ENCODE measurements around the gene AKAP13.

The AKAP13 gene

GRCh38 chr15:85639752-85640381, 259.5 kb downstream of the AKAP13 start:
- Histone ChIP-seq H3K27ac (no peak overlapping the region), H3K9ac (no peak overlapping the region), H3K4me2 (ENCODE audit: low read length) (no peak overlapping the region), H2AFZ (no peak overlapping the region), H3K27me3 (ENCODE audit: control insufficient read depth, insufficient read depth, low read length) (no peaks in the 10 kb centered on the region), H3K79me2 (no peaks in the 10 kb centered on the region), H3K9me3 (ENCODE audit: control insufficient read depth, low read length) (no peaks in the 10 kb centered on the region), H3K4me1 (peaks cover 2% of the 10 kb centered on the region), H3K36me3 (ENCODE audit: control insufficient read depth, insufficient read depth, low read length) (no peaks in the 10 kb centered on the region), H3K4me3 (ENCODE audit: low read depth, low read length) (no peak overlapping the region)
- TF ChIP-seq CTCF (IDR thresholded peaks at IDR 0.05), result no peak

- Histone ChIP-seq H3K4me3 (ENCODE audit: low read depth, low read length) (peak overlapping the region; percentile 11), H3K4me1 (peaks cover 2% of the 10 kb centered on the region), H3K4me2 (ENCODE audit: low read length) (peak overlapping the region; percentile 38), H3K36me3 (ENCODE audit: control insufficient read depth, insufficient read depth, low read length) (no peaks in the 10 kb centered on the region), H3K9me3 (ENCODE audit: control insufficient read depth, low read length) (no peaks in the 10 kb centered on the region), H3K79me2 (no peaks in the 10 kb centered on the region), H3K27me3 (ENCODE audit: control insufficient read depth, insufficient read depth, low read length) (no peaks in the 10 kb centered on the region), H3K9ac (no peak overlapping the region), H2AFZ (peak overlapping the region; percentile 43), H3K27ac (peak overlapping the region; percentile 82)
- no peak for TF ChIP-seq CTCF (IDR thresholded peaks at IDR 0.05)
Observed at GRCh38 chr15:85642065-85642692, 261.8 kb downstream of the AKAP13 start.

DNA sequence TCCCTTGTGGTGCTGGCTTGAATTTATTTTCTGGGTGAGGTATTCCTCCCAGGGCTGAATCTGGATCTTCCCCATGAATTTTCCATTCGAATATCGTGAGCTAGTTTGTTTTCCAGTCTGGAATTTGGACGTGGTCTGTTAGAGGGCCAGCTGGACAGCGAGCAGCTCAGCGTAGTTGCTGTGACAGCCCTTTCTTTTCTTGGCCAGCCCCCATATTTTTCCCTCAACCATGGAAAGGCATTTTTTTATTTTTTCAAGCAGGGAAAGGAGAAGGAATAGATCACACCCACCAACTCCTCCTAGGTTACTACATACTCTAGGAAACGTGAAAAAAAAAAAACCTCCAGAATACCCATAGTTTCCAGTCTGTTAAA, 262.3 kb downstream of the AKAP13 start:
- peak overlapping the region; percentile 43 for H2AFZ ChIP-seq
- no peaks in the 10 kb centered on the region for H3K79me2 ChIP-seq
- no peaks in the 10 kb centered on the region for H3K9me3 ChIP-seq (ENCODE audit: control insufficient read depth, low read length)
- H3K4me3 ChIP-seq (ENCODE audit: low read depth, low read length), result peak overlapping the region; percentile 11
- H3K27me3 ChIP-seq (ENCODE audit: control insufficient read depth, insufficient read depth, low read length), result no peaks in the 10 kb centered on the region
- no peaks in the 10 kb centered on the region for H3K36me3 ChIP-seq (ENCODE audit: control insufficient read depth, insufficient read depth, low read length)
- H3K9ac ChIP-seq, result no peak overlapping the region
- no peak for TF ChIP-seq CTCF (IDR thresholded peaks at IDR 0.05)
- peaks cover 2% of the 10 kb centered on the region for H3K4me1 ChIP-seq
- H3K4me2 ChIP-seq (ENCODE audit: low read length), result peak overlapping the region; percentile 38
- peak overlapping the region; percentile 82 for H3K27ac ChIP-seq

DNA sequence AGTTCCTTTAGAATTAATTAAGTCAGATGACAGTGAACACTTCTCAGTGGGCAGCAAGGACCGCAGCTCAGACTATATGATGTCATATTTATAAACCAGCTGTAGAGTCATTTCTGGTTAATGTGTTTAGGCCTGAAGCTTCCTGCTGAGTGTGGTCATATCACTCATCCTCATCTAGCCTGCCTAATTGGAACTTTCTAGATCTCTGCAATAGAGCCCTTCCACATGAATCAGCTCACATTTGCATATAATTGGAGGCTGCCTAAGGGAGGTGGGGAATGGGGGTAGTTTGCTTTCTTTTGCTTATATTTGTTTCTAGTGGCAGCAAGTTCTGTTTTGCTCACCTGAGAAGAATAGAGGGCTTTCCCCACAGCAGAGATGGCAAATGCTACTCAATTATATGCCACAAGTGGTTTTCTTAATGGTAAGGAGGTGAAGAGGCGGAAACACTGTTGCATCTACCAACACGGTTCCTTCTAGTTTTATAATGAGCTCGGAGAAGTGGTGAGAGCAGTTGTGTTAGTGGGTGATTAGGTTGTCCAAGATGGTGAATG, 266.2 kb downstream of the AKAP13 start:
- no peak overlapping the region for H2AFZ ChIP-seq
- H3K4me3 ChIP-seq (ENCODE audit: low read depth, low read length), result no peak overlapping the region
- no peaks in the 10 kb centered on the region for H3K27me3 ChIP-seq (ENCODE audit: control insufficient read depth, insufficient read depth, low read length)
- H3K9ac ChIP-seq, result no peak overlapping the region
- no peaks in the 10 kb centered on the region for H3K79me2 ChIP-seq
- H3K9me3 ChIP-seq (ENCODE audit: control insufficient read depth, low read length), result no peaks in the 10 kb centered on the region
- no peak for TF ChIP-seq CTCF (IDR thresholded peaks at IDR 0.05)
- no peak overlapping the region for H3K27ac ChIP-seq
- H3K4me1 ChIP-seq, result peaks cover 2% of the 10 kb centered on the region
- no peak overlapping the region for H3K4me2 ChIP-seq (ENCODE audit: low read length)
- no peaks in the 10 kb centered on the region for H3K36me3 ChIP-seq (ENCODE audit: control insufficient read depth, insufficient read depth, low read length)

Data from parathyroid adenoma (tissue), 2 donors.